Measurements from ENCODE around the gene GGT6.

Gene GGT6

GRCh38 chr17:4522661-4523060 is 37.7 kb downstream of the GGT6 start:
- no peak overlapping the region for H3K4me3 ChIP-seq (ENCODE audit: low read depth, low read length)
- no peak for DNase-seq (ENCODE audit: low read depth)
- no peak for TF ChIP-seq CTCF (IDR thresholded peaks at IDR 0.05; ENCODE audit: insufficient read depth, low read depth, low read length, missing control alignments)

- DNase-seq (ENCODE audit: low read depth) = no peak
- H3K4me3 ChIP-seq (ENCODE audit: low read depth, low read length) = no peak overlapping the region
- no peak for TF ChIP-seq CTCF (IDR thresholded peaks at IDR 0.05; ENCODE audit: insufficient read depth, low read depth, low read length, missing control alignments)
Measured at GRCh38 chr17:4520894-4521600, 39.3 kb downstream of the GGT6 start.

GRCh38 chr17:4520060-4520893 is 40.1 kb downstream of the GGT6 start:
- no peak for TF ChIP-seq CTCF (IDR thresholded peaks at IDR 0.05; ENCODE audit: insufficient read depth, low read depth, low read length, missing control alignments)
- no peak for DNase-seq (ENCODE audit: low read depth)
- no peak overlapping the region for H3K4me3 ChIP-seq (ENCODE audit: low read depth, low read length)

GRCh38 chr17:4519361-4519788 is 41.0 kb downstream of the GGT6 start:
- H3K4me3 ChIP-seq (ENCODE audit: low read depth, low read length) = no peak overlapping the region
- no peak for TF ChIP-seq CTCF (IDR thresholded peaks at IDR 0.05; ENCODE audit: insufficient read depth, low read depth, low read length, missing control alignments)
- no peak for DNase-seq (ENCODE audit: low read depth)

- peak overlapping the region; percentile 44 for H3K4me3 ChIP-seq (ENCODE audit: low read depth, low read length)
- TF ChIP-seq CTCF (IDR thresholded peaks at IDR 0.05; ENCODE audit: insufficient read depth, low read depth, low read length, missing control alignments) = no peak
- peak; percentile 45 for DNase-seq (ENCODE audit: low read depth)
Measured at GRCh38 chr17:4518901-4519300, 41.5 kb downstream of the GGT6 start.

GRCh38 chr17:4516735-4517134 is 43.6 kb downstream of the GGT6 start:
- no peak for TF ChIP-seq CTCF (IDR thresholded peaks at IDR 0.05; ENCODE audit: insufficient read depth, low read depth, low read length, missing control alignments)

More at GRCh38 chr17:4516735-4517134, 43.6 kb downstream of the GGT6 start:
- no peak overlapping the region for H3K4me3 ChIP-seq (ENCODE audit: low read depth, low read length)
- DNase-seq (ENCODE audit: low read depth) = no peak
